Right renal cortex interstitium (tissue), 3 donors: ENCODE data around the gene CCT5. TPM values are rescaled to one million over a fixed set of nuclear protein-coding genes. Genes with fewer than 3 reads are reported as not detected.
"Not testable (repeated sequence)": the region's sequence is repeated elsewhere in the genome, so short reads cannot be mapped to it uniquely, and the experiment has no call there.

Experiments used
- DNase-seq, 3 donors: peaks; one replicate each; pipeline ENCODE4 v3.0.0-alpha.2; 2013; ENCODE audit warnings: low read depth in 3 of 3, low spot score in 2 of 3
- polyA plus RNA-seq, 3 donors: library from polyadenylated mRNA; unstranded; fragments of 120-200 nt; gene quantifications; one replicate each; pipeline ENCODE4 v1.2.1, GENCODE V29; 2013; ENCODE audit not compliant: insufficient read length in 3 of 3

Gene CCT5
- polyA plus RNA-seq, 3 donors = 294 to 320 (median 304) TPM

DNA sequence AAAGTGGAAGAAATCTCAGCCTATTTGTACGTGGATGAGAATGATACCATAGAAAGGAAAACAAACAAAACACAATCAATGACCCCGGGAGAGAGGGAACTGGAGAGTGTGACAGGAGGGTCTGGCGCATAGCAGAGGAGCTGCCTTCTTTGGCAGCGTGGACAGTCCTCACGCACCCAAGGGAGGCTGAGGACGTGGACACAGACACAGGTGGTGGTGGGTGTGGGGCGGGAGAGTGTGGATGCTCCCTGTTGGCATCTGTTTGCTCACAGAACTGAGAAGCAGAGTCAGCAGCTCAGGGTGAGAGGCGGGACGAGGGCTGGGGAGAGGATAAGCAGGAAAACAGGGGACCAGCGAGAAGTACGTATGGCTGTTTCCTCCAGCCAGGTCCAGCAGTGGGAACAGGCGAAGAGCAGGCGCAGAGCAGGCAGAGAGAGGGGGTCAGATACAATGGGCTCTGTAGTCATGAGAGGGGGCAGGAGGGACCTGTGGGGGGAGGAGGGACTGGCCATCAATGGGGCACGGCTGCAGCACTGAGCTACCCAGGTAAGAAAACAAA is 47.6 kb downstream of the CCT5 start:
- DNase-seq = no peak

DNA sequence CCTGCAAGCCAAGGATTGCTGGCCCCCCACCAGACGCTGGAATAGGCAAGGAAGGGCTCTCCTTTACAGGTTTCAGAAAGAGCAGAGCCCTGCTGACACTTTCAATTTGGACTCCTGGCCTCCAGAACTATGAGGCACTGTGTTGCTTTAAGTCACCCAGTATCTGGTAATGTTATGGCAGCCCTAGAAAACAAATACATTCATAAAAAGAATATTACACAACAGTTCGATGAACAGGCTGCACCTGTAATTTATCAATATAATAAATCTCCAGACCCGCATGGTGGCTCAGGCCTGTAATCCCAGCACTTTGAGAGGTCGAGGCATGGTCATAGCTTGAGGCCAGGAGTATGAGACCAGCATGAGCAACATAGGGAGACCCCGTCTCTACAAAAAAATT is 50.2 kb downstream of the CCT5 start:
- DNase-seq = no peak

DNA sequence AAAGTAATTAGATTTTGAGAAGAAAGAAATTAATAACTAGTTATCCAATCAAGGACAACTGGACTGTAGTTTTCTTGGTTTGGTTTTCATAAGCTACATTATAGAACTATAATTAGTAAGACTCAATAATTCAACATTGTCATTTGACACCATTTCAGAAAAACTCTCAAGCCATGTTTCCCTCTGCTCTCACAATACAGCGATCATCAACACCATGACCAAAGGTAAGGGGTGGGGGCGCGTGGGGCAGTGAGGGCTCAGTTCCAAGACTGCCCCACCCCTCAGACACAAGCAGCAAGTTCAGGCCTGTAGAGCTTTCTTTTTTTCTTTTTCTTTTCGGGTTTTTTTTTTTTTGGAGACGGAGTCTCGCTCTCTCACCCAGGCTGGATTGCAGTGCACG is 51.2 kb downstream of the CCT5 start:
- DNase-seq = no peak

GRCh38 chr5:10301842-10302610 is 51.9 kb downstream of the CCT5 start:
- DNase-seq = no peak

GRCh38 chr5:10303201-10303600 is 53.1 kb downstream of the CCT5 start:
- no peak for DNase-seq

DNA sequence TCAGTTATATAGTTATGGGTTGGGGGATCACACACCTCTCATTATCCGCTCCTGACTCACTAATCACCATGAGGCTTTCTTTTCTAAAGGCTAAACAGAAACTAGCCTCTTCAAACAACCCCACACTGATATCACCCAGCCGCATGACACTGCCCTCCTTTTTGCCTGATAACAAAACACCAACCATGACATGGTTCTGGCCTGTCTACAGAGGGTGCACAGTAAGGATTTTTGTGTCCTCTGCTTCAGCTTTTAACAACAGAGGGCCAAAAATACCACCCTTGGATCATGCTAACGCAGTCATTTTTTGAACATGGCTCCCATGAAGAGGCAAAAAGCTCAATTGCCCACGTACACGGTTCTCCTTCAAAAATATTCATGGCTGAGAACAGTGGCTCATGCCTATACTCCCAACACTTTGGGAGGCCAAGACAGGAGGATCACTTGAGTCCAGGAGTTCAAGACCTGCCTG is 53.7 kb downstream of the CCT5 start:
- no peak for DNase-seq

- no peak for DNase-seq
Measured at GRCh38 chr5:10304932-10305331, 54.9 kb downstream of the CCT5 start.

GRCh38 chr5:10306114-10306513 is 56.0 kb downstream of the CCT5 start:
- DNase-seq = no peak

DNA sequence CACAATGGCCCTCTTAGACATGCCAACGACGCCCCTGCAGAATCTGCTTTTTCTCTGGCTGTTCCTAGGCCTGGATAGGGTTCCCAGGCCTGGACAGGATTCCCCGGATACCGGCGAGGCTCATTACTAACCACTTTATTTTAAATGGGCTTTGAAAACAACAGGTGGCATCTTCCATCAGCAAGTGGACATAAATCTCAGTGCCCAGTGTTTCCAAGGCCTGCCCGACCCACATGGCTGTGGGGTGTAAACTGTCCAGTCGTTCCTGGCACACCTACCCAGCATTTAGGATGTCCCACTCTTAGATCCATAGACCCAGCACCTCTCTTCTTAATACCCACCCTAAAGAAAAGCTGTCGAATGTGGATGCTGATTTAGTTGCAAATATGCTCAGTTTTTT is 56.7 kb downstream of the CCT5 start:
- DNase-seq = no peak

GRCh38 chr5:10307206-10308148 is 57.4 kb downstream of the CCT5 start, which contains the start of gene CMBL:
Gene CMBL (minus strand): TSS chr5:10307902. CDS start chr5:10290762, 17,140 bp downstream.
- no peak for DNase-seq

GRCh38 chr5:10308844-10309243 is 58.8 kb downstream of the CCT5 start:
- no peak for DNase-seq

DNA sequence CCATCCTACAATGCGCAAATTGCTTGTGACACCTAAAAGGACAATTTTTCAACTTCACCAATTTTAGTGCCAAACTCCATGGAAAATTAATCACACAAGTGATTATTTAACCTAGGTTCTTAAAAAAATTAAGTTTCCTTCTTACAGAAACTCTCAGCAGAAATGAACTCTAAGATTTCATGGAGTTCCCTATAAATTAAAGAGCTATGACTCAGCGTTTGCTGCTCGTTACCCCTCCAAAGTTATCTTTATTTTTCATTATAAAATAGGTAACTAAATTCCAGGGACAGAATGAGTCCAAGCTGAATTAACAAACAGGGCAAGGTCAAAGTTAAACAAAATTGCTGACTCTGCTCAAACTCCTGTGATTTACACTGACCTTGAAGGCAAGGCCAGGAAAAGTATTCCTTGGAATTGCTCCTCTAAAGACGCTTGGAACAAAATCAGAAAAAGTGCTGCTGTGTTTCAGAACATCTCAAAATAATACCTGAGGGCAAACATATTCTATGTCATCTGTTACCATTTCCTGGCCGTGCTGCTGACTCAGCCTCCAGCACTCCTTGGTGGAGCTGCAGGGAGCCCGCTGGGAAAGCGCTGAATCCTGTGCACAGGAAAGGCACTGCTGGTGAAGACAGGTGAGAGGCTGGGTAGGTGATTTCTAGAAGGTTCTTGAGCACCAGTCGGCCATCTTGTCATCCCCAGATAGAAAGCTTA is 60.1 kb downstream of the CCT5 start:
- DNase-seq = no peak

DNA sequence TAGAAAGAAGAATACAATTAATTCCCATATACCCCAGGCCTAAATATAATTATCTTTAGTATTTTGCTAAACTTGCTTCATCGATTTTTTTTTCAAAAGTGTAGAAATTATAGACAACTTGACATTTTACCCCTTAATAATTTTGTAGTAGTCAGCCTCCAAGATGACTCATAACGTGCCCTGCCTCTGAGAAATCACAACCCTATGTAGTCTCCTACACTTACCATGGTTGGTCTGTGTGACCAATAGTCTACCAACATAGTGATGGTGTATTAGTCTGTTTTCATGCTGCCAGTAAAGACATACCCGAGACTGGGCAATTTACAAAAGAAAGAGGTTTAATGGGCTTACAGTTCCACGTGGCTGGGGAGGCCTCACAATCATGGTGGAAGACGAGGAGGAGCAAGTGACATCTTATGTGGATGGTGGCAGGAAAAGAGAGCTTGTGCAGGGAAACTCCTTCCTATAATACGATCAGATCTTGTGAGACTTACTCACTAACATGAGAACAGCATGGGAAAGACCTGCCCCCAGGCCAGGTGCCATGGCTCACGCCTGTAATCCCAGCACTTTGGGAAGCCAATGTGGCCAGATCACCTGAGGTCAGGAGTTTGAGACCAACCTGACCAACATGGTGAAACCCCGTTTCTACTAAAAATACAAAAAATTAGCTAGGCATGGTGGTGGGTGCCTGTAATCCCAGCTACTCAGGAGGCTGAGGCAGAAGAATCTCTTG is 60.9 kb downstream of the CCT5 start:
- DNase-seq = not testable (repeated sequence)

GRCh38 chr5:10311595-10312425 is 61.7 kb downstream of the CCT5 start:
- no peak for DNase-seq

- DNase-seq = no peak
Measured at GRCh38 chr5:10315201-10315600, 65.1 kb downstream of the CCT5 start.
